Endothelial cell of hepatic sinusoid (primary cell): Measurements from ENCODE around the gene SLF2.
"Not testable (repeated sequence)": the region's sequence is repeated elsewhere in the genome, so short reads cannot be mapped to it uniquely, and the experiment has no call there.

Source experiments
- in situ Hi-C: cut with HindIII; loops from 2 replicates; pipeline ENCODE4 v1.10.0; 2017; ENCODE audit warnings: low sequenced_read_pairs

The SLF2 gene

DNA sequence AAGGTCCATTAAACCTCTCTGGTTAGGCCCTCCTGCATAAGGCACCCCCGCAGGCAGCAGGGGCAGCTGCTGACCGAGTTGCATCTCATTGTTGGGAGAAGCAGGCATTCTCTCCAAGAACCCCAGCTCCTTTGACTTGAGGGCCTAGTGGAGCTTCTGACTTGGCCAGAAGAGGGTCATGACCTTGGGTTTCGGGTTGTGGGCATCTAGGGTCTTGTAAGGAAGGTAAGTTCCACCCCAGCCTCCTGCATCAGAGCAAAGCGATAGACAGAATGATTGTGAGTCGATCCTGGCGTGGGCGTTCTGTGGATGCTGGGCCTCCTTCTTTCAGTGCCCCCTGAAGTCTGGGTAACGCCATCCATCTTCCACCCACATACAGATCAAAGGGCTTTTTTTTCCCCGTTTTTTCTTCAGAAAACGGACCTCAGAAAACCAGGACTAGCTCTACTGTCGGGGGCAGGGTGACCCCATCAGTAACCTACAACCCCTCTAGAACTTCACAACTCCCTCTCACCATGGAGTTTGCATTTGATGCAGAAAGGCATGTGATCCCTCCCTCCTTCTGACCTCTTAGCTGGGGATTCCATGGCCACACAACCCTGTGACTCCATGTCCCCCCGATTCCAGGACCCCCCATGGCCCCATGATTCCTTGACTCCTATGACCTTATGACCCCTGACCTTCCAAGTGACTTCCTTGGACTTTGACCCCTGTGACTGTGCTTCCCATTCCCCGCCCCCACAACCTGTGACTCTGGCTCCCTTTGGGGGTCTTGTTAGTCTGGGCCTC, 59.5 kb downstream of the SLF2 start:
- in situ Hi-C loops, result no loop called here

DNA sequence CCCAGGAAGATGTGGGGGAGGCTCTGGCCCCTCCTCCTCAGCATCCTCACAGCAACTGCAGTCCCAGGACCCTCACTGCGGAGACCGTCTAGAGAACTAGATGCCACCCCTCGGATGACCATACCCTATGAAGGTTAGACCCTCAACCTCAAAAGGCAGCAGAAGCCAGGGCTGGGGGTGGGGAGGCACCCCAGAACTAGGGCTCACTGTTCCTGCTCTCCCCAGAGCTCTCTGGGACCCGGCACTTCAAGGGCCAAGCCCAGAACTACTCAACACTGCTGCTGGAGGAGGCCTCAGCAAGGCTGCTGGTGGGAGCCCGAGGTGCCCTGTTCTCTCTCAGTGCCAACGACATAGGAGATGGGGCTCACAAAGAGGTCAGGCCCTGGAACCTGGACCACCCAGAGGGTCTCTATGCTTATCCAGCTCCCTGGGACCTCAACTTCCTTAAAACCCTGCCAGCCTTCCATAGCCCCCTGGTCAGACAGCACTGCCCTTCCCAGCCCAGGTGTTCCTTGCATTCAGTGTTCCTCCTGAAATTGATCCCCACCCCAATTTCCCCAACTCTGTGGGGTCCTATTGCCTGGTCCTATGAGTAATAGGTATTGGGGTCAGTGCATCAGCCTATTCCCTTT, 60.3 kb downstream of the SLF2 start:
- in situ Hi-C loops, result no loop called here

DNA sequence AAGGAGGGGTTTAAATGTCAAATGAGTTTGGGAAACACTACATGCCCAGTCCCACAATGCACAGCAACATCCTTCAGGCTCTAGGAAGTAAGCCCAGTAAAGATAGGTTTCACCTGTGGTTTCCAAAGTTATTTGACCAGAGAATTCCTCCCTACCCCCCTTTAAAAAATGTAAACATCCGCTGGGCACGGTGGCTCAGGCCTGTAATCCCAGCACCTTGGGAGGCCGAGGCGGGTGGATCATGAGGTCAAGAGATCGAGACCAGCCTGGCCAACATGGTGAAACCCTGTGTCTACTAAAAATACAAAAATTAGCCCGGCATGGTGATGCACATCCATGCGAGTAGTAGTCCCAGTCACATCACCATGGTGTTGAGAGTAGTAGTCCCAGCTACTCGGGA, 62.6 kb downstream of the SLF2 start:
- in situ Hi-C loops, result not testable (repeated sequence)

DNA sequence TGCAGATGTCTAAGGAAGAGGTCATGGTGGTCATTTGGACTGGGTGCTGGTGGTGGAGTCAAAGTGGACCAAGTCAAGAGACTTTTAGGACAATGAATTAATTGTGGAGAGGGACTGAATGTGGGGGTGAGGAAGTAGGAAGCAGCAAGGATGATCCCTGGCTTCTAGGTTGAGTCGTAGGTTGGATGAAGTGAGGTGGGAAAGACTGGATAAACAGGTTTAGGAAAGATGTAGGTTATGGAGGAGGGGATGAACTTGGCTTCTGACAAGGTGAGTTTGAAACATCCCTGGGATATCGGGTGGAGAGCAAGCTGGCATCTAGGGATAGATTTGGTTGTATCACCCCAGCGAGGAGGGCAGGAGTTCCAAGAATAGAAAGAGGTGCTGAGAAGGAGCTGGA, 64.1 kb downstream of the SLF2 start:
- in situ Hi-C loops, result no loop called here

DNA sequence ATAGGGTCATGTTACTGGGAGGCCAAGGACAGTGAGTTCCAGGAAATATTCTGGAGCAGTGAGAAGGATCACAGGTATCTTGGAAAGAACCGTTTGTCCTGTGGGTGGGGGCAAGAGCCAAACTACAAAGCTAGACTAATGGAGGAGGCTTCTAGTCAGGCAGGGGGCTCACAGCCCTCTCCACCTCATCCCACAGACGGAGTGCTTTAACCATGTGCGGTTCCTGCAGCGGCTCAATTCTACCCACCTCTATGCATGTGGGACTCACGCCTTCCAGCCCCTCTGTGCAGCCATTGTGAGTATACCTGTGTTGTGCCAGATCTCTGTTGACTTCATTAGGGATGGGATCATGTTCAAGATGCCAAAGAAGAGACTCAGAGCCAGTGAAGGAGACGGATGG, 64.7 kb downstream of the SLF2 start:
- in situ Hi-C loops, result no loop called here

DNA sequence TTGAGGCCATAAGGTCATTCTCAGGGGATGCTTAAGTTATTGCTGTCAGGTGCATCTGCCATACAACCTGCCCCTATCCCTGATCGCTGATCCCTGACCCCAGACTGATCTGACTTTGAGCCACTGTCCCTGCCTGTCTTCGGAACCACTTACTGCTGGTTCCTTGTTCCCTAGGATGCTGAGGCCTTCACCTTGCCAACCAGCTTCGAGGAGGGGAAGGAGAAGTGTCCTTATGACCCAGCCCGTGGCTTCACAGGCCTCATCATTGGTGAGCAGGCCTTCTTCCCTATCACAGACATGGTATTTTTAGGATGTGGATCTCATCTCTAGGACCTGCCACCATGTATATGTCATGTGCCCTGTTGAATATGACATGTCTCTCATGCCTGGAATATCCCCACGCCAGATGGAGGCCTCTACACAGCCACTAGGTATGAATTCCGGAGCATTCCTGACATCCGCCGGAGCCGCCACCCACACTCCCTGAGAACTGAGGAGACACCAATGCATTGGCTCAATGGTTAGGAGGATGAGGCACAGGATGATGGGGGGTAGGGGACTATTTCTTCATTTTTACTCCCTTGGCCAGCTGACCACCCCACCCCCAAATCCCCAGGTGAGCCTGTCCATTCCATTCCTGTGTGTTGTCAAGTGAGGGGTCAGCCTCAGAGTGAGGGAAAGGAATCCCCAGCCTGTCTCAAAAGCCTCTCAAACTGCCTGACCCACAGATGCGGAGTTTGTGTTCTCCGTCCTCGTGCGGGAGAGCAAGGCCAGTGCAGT, 65.5 kb downstream of the SLF2 start:
- in situ Hi-C loops, result no loop called here

DNA sequence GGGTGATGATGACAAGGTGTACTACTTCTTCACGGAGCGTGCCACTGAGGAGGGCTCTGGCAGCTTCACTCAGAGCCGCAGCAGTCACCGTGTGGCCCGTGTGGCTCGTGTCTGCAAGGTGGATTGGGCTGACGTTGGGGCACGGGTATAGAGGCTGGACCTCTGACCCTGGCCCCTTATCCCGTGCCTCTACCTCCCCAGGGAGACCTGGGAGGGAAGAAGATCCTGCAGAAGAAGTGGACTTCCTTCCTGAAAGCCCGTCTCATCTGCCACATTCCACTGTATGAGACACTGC, 66.1 kb downstream of the SLF2 start:
- in situ Hi-C loops, result no loop called here

DNA sequence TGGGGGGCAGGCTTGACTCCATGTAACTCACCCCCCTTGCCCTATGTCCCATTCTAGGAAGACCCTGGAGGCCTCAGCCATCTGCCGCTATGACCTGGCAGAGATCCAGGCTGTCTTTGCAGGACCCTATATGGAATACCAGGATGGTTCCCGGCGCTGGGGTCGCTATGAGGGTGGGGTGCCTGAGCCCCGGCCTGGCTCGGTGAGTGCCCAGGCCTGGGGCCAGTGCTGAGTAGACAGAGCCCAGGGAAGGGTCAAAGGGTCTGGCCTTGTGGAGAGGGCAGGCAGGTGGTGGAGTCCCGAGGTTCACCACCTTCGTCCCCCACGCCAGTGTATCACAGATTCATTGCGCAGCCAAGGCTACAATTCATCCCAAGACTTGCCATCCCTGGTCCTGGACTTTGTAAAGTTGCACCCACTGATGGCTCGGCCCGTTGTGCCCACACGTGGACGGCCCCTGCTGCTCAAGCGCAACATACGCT, 67.1 kb downstream of the SLF2 start:
- in situ Hi-C loops, result no loop called here

DNA sequence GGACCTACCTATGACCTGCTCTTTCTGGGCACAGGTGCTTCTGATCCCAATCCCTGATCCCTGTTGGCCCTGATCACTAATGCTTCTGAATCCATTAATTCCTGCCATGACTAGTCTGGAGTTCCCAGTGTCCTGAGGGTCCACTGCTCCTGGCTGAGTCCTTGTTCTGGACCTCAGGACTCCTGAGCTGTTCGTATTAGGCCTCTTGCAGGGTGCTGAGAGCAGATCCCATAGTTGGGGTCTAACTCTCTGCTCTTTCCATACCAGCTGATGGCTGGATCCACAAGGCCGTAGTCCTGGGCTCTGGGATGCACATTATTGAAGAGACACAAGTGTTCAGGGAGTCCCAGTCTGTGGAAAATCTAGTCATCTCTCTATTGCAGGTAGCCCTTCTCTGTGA, 67.5 kb downstream of the SLF2 start:
- in situ Hi-C loops, result no loop called here

DNA sequence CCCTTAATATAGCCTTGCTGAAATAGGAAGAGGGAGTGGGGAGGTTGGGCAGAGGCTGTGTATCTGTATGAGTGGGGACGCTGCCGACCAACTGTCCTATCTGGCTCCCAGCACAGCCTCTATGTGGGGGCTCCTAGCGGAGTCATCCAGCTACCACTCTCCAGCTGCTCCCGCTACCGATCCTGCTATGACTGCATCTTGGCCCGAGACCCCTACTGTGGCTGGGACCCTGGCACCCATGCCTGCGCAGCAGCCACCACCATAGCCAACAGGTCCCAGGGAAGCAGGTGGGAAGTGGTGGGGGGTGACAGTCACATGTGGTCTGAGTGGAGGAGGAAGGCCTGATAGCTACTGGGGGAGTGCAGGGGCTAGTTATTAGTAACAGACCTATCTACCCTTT, 67.9 kb downstream of the SLF2 start:
- in situ Hi-C loops, result no loop called here

DNA sequence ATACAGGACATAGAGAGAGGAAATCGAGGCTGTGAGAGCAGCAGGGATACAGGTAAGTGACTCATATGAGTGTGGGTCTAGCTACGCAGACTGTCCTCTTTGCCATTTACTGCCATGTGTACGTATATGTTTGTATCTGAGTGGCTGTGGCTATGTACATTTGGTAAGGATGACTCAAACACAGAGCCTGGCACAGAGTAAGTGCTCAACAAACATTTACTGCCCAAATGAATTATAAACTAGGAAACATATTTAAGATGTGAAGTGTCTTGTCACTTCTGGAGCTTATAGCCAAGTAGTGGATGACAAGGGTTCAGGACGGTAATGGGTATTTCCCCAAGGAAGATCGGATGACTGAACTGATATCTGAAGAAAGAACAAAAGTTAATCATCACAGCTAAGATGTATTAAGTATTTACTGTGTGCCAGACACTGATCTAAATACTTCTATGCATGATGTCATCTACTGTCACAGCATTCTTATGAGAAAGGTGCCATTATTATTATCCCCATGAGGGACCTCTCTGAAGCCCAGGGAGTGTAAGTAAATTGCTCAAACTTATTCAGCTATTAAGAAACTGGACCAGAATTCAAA, 68.5 kb downstream of the SLF2 start:
- in situ Hi-C loops, result no loop called here

DNA sequence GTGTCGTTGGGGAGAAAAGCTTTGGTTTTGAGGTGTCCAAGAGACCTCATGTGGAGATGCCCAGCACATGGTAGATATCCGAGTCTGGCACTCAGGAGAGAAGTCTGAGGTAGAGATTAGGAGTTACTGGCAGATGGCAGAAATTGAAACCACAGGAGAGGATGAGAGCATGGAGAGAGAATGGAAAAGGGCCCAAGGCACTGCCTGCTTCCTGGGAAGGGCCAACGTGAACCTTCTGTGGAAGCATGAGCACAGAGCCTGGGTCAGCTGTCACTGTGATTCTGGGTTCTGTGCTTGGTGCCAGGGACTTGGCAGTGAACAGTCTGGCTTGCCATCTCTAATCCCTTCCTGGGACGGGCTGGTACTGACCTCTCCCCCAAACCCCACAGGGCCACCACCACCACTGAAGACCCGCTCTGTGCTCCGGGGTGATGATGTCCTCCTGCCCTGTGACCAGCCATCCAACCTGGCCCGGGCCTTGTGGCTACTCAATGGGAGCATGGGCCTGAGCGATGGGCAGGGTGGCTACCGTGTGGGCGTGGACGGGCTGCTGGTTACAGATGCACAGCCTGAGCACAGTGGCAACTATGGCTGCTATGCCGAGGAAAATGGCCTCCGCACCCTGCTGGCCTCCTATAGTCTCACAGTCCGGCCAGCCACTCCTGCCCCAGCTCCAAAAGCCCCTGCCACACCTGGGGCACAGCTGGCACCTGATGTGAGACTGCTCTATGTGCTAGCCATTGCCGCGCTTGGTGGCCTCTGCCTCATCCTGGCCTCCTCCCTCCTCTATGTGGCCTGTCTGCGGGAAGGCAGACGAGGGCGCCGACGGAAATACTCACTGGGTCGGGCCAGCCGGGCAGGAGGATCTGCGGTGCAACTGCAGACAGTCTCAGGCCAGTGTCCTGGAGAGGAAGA, 70.4 kb downstream of the SLF2 start:
- in situ Hi-C loops, result no loop called here

DNA sequence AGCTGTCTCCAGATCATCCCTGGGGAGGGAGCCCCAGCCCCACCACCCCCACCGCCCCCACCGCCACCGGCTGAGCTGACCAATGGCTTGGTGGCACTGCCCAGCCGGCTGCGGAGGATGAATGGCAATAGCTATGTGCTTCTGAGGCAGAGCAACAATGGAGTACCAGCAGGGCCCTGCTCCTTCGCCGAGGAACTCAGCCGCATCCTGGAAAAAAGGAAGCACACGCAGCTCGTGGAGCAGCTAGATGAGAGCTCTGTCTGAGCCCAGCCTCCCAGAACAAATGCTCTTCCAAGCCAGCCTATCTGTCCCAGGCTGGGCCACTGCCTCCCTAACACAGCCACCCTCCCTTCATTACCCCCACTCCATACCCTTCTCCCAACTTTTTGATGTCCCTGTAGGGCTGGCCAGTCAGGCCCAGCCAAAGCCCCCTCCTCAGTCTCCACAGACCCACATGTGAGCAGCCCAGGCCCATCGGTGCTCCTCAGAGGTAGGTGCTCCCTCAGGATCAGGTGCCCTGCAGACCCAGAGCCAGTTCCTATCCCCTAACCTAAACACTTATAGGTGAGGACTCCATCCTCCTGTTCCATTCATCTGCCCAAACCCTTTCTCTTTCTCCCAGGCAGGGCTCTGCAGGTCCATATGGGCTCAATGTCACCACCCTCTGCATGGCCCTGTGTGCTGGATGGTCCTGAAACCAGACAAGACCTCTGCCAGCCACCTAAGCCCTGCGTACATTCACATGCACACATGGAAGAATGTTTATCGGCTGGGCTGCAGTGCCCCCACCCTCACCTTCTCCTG, 71.3 kb downstream of the SLF2 start:
- in situ Hi-C loops, result no loop called here

DNA sequence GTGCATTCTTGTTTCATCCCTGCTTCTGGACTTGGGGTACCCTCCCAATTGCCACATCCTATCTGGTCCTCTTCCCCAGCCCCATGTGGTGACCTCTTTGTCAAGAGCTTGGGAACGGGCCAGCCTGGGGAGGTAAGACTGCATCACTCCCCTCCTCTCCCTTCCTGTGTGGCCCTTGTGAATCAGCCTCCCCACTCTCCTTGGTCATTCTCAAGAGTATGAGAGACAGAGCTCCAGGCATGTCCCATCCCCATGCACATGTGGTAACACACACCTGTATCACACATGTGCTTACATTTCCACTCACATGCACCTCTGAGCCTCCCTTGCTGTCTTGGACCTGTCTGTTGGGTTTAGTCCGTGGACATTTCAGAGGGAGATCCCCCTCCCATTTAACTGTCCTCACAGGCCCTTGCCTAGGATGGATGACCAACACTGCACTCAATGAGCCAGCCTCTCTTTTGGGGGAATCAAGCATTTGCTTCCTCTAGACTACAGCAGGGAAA, 72.0 kb downstream of the SLF2 start:
- in situ Hi-C loops, result no loop called here

DNA sequence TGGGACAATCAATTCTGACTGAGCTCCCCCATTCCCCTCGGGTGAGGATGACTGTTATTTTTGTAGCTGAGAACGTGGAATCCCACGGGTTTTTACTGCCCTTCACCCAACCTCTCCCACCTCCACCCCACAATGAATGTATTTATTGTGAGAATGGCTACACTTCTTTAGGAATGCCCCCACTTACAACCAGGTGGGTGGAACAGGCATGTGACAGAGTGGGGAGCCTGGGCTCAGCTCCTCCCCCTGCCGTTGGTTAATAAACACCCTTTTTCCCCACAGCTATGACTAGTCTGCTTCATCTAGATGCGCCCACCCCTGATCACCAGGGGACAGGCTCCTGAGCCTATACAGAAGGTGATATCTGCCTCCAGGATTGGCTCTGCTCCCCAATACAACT, 72.6 kb downstream of the SLF2 start:
- in situ Hi-C loops, result no loop called here

DNA sequence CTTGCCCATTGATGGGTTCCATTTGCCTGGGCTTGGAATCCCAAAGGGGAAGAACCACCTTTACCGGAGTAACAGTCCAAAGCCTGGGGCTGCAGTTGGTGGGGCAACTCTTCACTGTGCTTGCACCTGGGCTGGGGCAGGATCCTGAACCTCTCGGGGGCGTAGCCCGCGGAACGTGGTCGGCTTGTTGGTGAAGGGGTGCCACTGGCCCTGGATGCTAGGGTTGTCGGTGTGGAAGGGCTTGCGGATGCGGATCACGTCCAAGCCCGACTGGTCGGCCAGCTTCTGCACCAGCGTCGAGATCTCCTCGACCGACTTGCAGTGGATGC, 73.8 kb downstream of the SLF2 start:
- in situ Hi-C loops, result no loop called here

DNA sequence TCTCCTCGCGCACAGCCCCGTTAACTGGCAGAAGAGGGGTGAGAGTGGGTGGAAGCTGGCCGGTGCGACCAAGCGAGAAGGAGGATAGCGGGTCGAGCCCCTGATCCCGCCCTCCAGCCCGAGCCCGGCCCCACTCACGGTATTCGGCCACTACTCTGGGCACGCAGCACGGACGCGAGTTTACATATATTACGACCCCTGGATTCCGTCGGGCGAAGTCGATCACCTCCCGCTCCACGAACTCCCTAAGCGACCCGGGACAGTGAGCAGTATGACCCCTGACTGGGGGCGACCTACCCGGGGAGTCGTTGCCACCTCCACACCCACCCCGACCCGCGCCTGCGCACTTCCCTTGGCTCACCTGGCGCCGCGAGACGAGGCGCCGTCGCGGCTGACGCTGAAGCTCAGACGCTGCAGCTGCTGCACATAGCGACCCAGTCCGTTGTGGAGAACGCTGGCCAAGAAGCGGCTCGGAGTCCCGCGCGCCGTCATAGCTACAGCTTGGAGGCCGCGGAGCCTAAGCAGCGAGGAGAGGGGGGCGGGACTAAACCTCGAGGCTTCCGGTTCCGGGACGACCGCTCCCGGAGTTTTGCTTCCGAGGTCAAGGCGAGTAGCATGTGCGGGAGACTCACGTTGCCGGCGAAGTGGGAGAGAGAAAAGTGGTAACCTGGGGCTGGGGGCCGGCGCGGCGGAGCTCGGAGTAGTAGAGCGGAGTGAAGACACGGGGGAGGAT, 74.4 kb downstream of the SLF2 start, which contains the start of the genes MRPL43 and TWNK:
Gene MRPL43 (minus strand): TSS at position 546 of the 733 bp plus-strand sequence. CDS start 54 bp downstream, at position 492.
Gene TWNK (plus strand): TSS at position 592 of the 733 bp plus-strand sequence. CDS start 668 bp downstream, outside the sequence.
- in situ Hi-C loops, result no loop called here

DNA sequence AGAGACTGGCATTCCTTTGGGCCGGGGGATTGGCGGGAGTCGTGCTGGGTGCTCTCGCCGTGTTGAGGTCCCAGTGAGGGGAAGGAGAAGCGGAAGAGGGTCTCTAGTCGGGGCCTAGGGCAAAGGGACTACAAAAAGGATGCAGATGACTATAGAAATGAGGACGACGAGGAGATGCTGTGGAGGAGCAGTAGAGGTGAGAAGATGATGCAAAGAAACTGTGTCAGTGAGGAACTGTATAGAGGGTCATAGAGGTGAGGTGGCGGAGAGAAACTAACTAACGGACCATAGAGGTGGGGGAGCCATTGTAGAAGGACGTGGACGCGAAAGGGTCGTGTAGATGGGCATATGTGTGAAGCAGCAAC, 74.9 kb downstream of the SLF2 start:
- in situ Hi-C loops, result no loop called here

DNA sequence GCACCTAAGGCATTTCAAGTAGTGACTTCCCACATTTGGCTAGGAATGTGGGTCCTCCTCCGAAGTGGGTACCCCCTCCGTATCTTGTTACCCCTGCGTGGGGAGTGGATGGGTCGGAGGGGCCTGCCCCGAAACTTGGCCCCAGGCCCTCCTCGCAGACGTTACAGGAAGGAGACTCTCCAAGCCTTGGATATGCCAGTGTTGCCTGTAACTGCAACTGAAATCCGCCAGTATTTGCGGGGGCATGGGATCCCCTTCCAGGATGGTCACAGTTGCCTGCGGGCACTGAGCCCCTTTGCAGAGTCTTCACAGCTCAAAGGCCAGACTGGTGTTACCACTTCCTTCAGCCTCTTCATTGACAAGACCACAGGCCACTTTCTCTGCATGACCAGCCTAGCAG, 75.4 kb downstream of the SLF2 start:
- in situ Hi-C loops, result no loop called here
